GM18498 (cell line): ENCODE data around the gene LRBA.
"Not testable (repeated sequence)": the region's sequence is repeated elsewhere in the genome, so short reads cannot be mapped to it uniquely, and the experiment has no call there.

Experiments used
- ATAC-seq: cut with Tn5 transposase; IDR thresholded peaks from one replicate; pipeline ENCODE4 v1.9.1; 2021; ENCODE audit warnings: mild to moderate bottlenecking, moderate library complexity; ENCODE audit not compliant: unreplicated experiment

The LRBA gene

GRCh38 chr4:150389896-150390530 is 625.1 kb downstream of the LRBA start:
- no peak for ATAC-seq

- ATAC-seq = no peak
Measured at GRCh38 chr4:150387981-150388380, 627.1 kb downstream of the LRBA start.

- ATAC-seq = not testable (repeated sequence)
Measured at GRCh38 chr4:150386415-150386814, 628.7 kb downstream of the LRBA start.

- ATAC-seq = no peak
Measured at GRCh38 chr4:150385606-150386005, 629.5 kb downstream of the LRBA start.

- ATAC-seq = no peak
Measured at GRCh38 chr4:150384249-150384648, 630.8 kb downstream of the LRBA start.

- no peak for ATAC-seq
Measured at GRCh38 chr4:150382028-150382427, 633.1 kb downstream of the LRBA start.

- ATAC-seq = no peak
Measured at GRCh38 chr4:150381609-150382008, 633.5 kb downstream of the LRBA start.

- ATAC-seq = no peak
Measured at GRCh38 chr4:150381036-150381435, 634.0 kb downstream of the LRBA start.

GRCh38 chr4:150379454-150379853 is 635.6 kb downstream of the LRBA start:
- no peak for ATAC-seq

GRCh38 chr4:150375025-150375424 is 640.1 kb downstream of the LRBA start:
- no peak for ATAC-seq

- no peak for ATAC-seq
Measured at GRCh38 chr4:150371869-150372268, 643.2 kb downstream of the LRBA start.

GRCh38 chr4:150369434-150370380 is 645.4 kb downstream of the LRBA start:
- ATAC-seq = no peak

GRCh38 chr4:150368667-150369066 is 646.4 kb downstream of the LRBA start:
- ATAC-seq = no peak

- no peak for ATAC-seq
Measured at GRCh38 chr4:150367326-150367725, 647.8 kb downstream of the LRBA start.

- peak; percentile 57 for ATAC-seq
Measured at GRCh38 chr4:150366487-150366999, 648.5 kb downstream of the LRBA start.

GRCh38 chr4:150363721-150364688 is 651.1 kb downstream of the LRBA start:
- no peak for ATAC-seq

GRCh38 chr4:150358691-150359090 is 656.4 kb downstream of the LRBA start:
- ATAC-seq = no peak

GRCh38 chr4:150357829-150358228 is 657.3 kb downstream of the LRBA start:
- ATAC-seq = no peak

- no peak for ATAC-seq
Measured at GRCh38 chr4:150355858-150356455, 659.1 kb downstream of the LRBA start.

GRCh38 chr4:150355418-150355817 is 659.7 kb downstream of the LRBA start:
- ATAC-seq = no peak
